C4-2B (cell line): ENCODE results near the gene PSRC1.

ENCODE experiments used
- ZFX ChIP-seq: fragments of 450-650 bp; IDR thresholded peaks from 2 replicates; pipeline ENCODE4 v1.6.1; 2017
- TF ChIP-seq, protein P1 (sequence below): fragments of 450-650 bp; conservative IDR thresholded peaks from 2 replicates; pipeline ENCODE4 v1.5.1; 2017; ENCODE audit warnings: mild to moderate bottlenecking

DNA sequence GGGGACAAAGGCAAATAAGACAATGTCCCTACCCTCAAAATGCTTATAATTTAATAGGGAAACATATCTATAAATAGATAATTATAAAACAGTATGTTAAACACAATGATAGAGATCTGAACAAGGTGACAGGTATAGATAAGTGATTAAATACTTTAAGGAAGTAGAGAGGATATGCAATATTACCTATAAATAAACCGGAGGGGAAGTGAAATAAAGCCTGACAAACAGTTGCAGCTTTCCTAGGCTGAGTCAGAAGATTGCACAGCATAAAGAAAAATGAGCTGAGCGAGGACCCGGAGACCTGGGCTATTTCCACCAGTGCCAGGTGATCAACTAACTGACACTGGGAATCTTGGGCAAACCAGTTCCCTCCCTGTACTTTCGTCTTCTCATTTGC, 11.5 kb upstream of the PSRC1 start:
- TF ChIP-seq, protein P1, sequence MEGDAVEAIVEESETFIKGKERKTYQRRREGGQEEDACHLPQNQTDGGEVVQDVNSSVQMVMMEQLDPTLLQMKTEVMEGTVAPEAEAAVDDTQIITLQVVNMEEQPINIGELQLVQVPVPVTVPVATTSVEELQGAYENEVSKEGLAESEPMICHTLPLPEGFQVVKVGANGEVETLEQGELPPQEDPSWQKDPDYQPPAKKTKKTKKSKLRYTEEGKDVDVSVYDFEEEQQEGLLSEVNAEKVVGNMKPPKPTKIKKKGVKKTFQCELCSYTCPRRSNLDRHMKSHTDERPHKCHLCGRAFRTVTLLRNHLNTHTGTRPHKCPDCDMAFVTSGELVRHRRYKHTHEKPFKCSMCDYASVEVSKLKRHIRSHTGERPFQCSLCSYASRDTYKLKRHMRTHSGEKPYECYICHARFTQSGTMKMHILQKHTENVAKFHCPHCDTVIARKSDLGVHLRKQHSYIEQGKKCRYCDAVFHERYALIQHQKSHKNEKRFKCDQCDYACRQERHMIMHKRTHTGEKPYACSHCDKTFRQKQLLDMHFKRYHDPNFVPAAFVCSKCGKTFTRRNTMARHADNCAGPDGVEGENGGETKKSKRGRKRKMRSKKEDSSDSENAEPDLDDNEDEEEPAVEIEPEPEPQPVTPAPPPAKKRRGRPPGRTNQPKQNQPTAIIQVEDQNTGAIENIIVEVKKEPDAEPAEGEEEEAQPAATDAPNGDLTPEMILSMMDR = no peak
- TF ChIP-seq ZFX = no peak
